ENCODE measurements around the gene ZNF532.
A peak's percentile ranks its signal among the peaks of the same experiment; 100 is the strongest.
"Not testable (repeated sequence)": the region's sequence is repeated elsewhere in the genome, so short reads cannot be mapped to it uniquely, and the experiment has no call there.

ZNF532 gene, protein sequence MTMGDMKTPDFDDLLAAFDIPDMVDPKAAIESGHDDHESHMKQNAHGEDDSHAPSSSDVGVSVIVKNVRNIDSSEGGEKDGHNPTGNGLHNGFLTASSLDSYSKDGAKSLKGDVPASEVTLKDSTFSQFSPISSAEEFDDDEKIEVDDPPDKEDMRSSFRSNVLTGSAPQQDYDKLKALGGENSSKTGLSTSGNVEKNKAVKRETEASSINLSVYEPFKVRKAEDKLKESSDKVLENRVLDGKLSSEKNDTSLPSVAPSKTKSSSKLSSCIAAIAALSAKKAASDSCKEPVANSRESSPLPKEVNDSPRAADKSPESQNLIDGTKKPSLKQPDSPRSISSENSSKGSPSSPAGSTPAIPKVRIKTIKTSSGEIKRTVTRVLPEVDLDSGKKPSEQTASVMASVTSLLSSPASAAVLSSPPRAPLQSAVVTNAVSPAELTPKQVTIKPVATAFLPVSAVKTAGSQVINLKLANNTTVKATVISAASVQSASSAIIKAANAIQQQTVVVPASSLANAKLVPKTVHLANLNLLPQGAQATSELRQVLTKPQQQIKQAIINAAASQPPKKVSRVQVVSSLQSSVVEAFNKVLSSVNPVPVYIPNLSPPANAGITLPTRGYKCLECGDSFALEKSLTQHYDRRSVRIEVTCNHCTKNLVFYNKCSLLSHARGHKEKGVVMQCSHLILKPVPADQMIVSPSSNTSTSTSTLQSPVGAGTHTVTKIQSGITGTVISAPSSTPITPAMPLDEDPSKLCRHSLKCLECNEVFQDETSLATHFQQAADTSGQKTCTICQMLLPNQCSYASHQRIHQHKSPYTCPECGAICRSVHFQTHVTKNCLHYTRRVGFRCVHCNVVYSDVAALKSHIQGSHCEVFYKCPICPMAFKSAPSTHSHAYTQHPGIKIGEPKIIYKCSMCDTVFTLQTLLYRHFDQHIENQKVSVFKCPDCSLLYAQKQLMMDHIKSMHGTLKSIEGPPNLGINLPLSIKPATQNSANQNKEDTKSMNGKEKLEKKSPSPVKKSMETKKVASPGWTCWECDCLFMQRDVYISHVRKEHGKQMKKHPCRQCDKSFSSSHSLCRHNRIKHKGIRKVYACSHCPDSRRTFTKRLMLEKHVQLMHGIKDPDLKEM (N-terminal part only)

GRCh38 chr18:58864146-58865032 is at the start of gene ZNF532:
ZNF532 (plus strand) TSS chr18:58864877. CDS start in a region left out here.
- peak; percentile 53 to 55 for DNase-seq

DNA sequence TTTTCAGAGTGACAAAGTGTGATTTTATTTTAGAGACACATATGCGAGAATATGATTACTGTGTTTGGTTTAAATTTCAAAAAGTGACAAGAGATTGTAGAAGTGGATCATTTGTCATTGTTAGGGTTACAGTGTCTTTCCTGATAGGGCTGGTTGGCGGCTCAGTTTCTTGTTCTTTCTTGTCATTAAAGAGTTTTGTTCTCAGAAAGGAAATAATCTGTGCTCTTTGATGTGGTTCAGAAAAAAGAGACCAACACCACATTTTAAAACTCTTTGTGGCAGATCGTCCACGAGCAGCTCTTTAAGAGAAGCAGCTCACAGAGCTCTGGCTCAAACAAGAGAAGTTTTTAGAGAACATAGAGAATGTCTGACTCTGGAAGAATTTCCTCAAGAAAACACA is 45.6 kb upstream of the ZNF532 start:
- no peak for DNase-seq

DNA sequence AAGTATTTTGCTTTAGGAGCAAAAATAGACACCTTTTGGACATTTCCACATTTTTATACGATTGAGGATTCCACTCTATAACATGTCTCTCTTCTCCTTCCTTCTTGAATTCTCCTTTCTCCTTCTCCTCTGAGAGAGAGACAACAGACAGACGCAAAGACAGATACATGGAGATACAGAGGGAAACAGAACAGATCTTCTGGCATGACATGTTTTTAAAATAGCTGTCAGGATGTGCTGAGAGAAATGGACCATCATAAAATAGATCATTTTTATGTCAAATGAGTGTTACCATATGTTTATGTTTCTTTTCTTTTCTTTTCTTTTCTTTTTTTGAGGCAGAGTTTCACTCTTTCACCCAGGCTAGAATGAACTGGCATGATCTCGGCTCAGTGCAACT is 44.4 kb upstream of the ZNF532 start:
- no peak for DNase-seq

- no peak for DNase-seq
These were observed 41.7 kb upstream of the ZNF532 start for GRCh38 chr18:58822944-58823343.

DNA sequence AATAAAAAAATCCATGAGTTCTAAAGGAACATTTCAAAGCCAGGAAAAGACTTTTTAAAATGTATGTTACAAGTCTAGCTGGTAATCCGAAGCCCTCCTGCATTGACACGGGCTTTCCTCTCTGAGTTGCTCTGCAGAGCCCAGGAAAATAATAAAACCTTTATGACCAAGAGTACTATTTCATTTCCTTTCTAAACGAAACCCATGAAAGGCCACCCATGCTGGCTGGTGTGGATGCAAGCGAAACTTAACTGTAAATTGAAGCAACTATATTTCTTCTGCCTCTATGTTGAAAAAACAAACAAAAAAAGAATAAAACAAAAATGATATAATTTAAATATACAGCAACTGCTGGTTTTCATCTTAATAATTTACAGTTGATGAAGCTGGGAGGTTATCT is 41.3 kb upstream of the ZNF532 start:
- DNase-seq = no peak

- not testable (repeated sequence) for DNase-seq
These were observed 37.8 kb upstream of the ZNF532 start for GRCh38 chr18:58826926-58827325.

- DNase-seq = no peak
These were observed 37.2 kb upstream of the ZNF532 start for GRCh38 chr18:58827428-58827827.

DNA sequence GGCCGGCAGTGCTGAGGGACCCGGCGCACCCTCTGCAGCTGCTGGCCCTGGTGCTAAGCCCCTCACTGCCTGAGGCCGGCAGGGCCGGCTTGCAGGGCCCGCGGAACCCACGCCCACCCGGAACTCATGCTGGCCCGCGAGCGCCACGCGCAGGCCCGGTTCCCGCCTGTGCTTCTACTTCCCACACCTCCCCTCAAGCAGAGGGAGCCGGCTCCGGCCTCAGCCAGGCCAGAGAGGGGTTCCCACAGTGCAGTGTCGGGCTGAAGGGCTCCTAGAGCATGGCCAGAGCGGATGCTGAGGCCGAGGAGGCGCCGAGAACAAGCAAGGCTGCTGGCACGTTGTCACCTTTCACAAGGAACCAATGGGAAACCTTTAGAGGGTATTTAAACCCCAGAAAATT is 36.8 kb upstream of the ZNF532 start:
- DNase-seq = no peak

GRCh38 chr18:58828399-58829121 is 36.1 kb upstream of the ZNF532 start:
- DNase-seq = no peak

GRCh38 chr18:58829263-58829662 is 35.4 kb upstream of the ZNF532 start:
- DNase-seq = no peak

DNA sequence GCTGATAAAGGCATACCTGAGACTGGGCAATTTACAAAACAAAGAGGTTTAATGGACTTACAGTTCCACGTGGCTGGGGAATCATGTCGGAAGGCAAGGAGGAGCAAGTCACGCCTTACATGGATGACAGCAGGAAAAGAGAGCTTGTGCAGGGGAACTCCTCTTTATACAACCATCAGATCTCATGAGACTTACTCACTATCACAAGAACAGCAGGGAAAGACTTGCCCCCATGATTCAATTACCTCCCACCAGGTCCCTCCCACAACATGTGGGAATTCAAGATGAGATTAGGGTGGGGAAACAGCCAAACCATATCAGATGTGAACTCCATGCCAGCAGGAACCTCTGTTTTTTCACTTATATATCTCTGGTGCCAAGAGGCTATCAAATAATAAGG is 34.8 kb upstream of the ZNF532 start:
- DNase-seq = not testable (repeated sequence)

- no peak for DNase-seq
These were observed 33.1 kb upstream of the ZNF532 start for GRCh38 chr18:58831606-58832005.

DNA sequence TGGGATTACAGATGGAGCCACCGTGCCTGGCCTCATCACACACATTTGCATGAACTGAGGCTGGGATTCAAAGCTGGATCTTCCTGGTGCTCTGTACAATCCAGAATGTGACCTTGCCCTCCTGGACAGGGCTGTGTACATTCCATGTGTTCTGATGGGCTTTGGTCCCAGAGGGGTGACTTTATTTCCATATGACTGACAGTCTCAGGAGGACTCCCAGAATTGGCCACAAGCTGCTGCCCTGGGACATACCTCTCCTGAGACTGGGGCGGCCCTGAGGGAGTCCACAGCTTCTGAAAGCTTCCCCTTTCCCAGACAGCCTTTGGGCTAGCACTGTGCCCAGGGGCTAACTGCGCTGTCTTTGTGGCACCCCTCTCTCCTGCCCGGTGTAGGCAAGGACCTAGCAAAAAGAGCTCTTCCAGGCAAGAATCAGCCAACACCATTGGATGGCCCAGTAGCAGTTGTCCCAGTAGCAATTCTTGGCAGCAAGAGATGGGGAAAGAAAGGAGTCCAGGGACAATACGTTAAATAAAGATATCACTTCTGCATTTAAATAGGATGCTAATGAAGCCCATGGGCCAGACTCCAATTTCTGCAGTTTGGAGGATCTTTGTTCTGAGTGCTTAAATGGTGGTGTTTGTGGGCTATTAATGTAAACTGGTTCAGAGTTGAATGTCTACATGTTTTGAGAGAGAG is 26.4 kb upstream of the ZNF532 start:
- DNase-seq = no peak

DNA sequence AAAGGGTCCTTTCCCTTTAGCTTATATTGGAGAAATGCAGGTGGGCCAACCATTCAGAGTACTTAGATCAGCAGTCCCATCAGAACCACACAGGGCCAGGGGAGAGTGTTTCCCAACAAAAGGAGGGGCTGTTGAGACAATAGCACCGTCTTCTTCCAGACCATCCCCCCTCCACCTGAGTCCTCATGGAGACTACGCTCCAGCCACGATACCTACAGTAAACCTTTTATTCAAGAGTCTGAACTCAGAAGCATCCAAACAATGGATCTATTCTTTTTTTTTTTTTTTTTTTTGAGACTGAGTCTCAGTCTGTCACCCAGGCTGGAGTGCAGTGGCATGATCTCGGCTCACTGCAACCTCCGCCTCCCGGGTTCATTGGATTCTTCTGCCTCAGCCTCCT is 25.7 kb upstream of the ZNF532 start:
- DNase-seq = no peak

- no peak for DNase-seq
These were observed 21.5 kb upstream of the ZNF532 start for GRCh38 chr18:58842978-58843687.

- no peak for DNase-seq
These were observed 21.0 kb upstream of the ZNF532 start for GRCh38 chr18:58843688-58844035.

GRCh38 chr18:58844871-58845270 is 19.8 kb upstream of the ZNF532 start:
- DNase-seq = no peak

- no peak for DNase-seq
These were observed 18.6 kb upstream of the ZNF532 start for GRCh38 chr18:58845928-58846724.

DNA sequence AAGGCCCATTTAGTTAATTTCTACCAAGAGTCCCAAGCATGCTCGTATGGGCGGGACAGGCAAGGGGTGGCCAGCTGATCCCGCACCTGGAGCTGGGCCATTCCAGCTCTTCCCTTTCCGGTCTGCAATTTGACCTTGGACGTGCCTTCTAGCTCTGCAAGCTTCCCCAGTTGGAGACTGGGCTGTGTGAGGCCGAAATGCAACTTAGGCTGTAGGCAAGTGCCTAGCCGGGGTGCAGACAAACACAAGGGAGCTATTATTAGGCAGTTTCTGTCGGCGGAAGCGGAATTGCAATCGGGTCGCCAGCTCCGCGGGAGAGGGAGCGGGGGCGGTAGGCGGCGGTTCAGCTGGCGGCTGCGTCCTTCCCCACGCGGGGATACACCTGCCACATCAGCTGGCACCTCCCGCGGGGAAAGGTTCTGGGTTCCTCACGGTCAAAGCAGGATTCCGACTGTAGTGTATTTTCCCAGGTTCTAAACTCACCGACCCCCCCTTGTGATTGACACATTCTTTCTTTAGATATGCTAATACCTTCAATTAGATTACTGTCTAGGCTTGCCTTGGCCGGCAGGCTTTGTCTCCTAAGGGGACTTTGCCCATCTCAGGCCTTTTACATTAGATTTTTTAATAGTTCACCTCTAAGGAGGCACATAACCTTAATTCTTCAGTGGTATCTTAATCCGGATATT is 17.1 kb upstream of the ZNF532 start:
- no peak for DNase-seq

Measured in SHP77 (cell line).